Astrocyte (in vitro differentiated cells and primary cell): ENCODE data around the gene CCDC137. TPM values are rescaled to one million over a fixed set of nuclear protein-coding genes. Genes with fewer than 3 reads are reported as not detected.

ENCODE experiments used
- DNase-seq: peaks from one replicate; pipeline ENCODE4 v3.0.0-alpha.2; 2010; ENCODE audit warnings: low read depth
- FAIRE-seq: peaks from 2 replicates; lab custom pipeline; 2011; peaks lifted over from hg19 to GRCh38; lab: Jason Lieb, UNC
- H2AFZ ChIP-seq: 2 replicates; pipeline ENCODE4 v1.6.0; 2012; ENCODE audit warnings: low read depth, low read length, inconsistent platforms
- H3K27ac ChIP-seq: 2 replicates; pipeline ENCODE4 v1.5.1; 2011; ENCODE audit warnings: low read depth, low read length, inconsistent platforms
- H3K27me3 ChIP-seq: 2 replicates; pipeline ENCODE4 v1.6.0; 2011; ENCODE audit warnings: low read length, inconsistent platforms; ENCODE audit not compliant: insufficient read depth
- H3K36me3 ChIP-seq: 2 replicates; pipeline ENCODE4 v1.5.1; 2011; ENCODE audit warnings: low read length, inconsistent platforms; ENCODE audit not compliant: insufficient read depth
- H3K4me1 ChIP-seq: 2 replicates; pipeline ENCODE4 v1.5.1; 2011; ENCODE audit warnings: low read length, inconsistent platforms; ENCODE audit not compliant: insufficient read depth
- H3K4me2 ChIP-seq: 2 replicates; pipeline ENCODE4 v1.6.0; 2012; ENCODE audit warnings: low read length, inconsistent platforms
- H3K4me3 ChIP-seq: 2 replicates; pipeline ENCODE4 v1.5.1; 2011; ENCODE audit warnings: low read depth, mild to moderate bottlenecking, low read length, inconsistent platforms; ENCODE audit not compliant: insufficient read depth
- H3K79me2 ChIP-seq: 2 replicates; pipeline ENCODE4 v1.6.0; 2012; ENCODE audit warnings: mild to moderate bottlenecking, low read length, inconsistent platforms; ENCODE audit not compliant: insufficient read depth
- H3K9ac ChIP-seq: 2 replicates; pipeline ENCODE4 v1.6.0; 2012; ENCODE audit warnings: mild to moderate bottlenecking, low read length, inconsistent platforms
- H3K9me3 ChIP-seq: 2 replicates; pipeline ENCODE4 v1.5.1; 2012; ENCODE audit warnings: low read depth, mild to moderate bottlenecking, low read length, inconsistent platforms; ENCODE audit not compliant: insufficient read depth
- H4K20me1 ChIP-seq: 2 replicates; pipeline ENCODE4 v1.6.0; 2012; ENCODE audit warnings: low read length, inconsistent platforms; ENCODE audit not compliant: insufficient read depth
- H3K27ac Mint-ChIP-seq: one replicate; pipeline ENCODE4 v1.8.0; 2021; ENCODE audit warnings: mild to moderate bottlenecking, mixed read lengths; ENCODE audit not compliant: unreplicated experiment
- H3K27me3 Mint-ChIP-seq: one replicate; pipeline ENCODE4 v1.8.0; 2021; ENCODE audit warnings: low read depth, mixed read lengths; ENCODE audit not compliant: unreplicated experiment
- H3K36me3 Mint-ChIP-seq: one replicate; pipeline ENCODE4 v1.8.0; 2021; ENCODE audit warnings: low read depth, mixed read lengths; ENCODE audit not compliant: unreplicated experiment
- H3K4me1 Mint-ChIP-seq: one replicate; pipeline ENCODE4 v1.8.0; 2021; ENCODE audit warnings: low read depth, mixed read lengths; ENCODE audit not compliant: unreplicated experiment
- H3K4me3 Mint-ChIP-seq: one replicate; pipeline ENCODE4 v1.8.0; 2021; ENCODE audit warnings: mild to moderate bottlenecking, moderate library complexity, mixed read lengths; ENCODE audit not compliant: unreplicated experiment
- H3K9me3 Mint-ChIP-seq: one replicate; pipeline ENCODE4 v1.8.0; 2021; ENCODE audit warnings: mild to moderate bottlenecking, mixed read lengths; ENCODE audit not compliant: unreplicated experiment
- CTCF ChIP-seq: IDR thresholded peaks from 2 replicates; pipeline ENCODE4 v1.5.1; 2011; ENCODE audit warnings: low read depth, mild to moderate bottlenecking, inconsistent platforms, low read length, moderate library complexity; ENCODE audit not compliant: insufficient read depth
- EZH2 ChIP-seq: IDR thresholded peaks from 2 replicates; pipeline ENCODE4 v1.6.1; 2012; ENCODE audit warnings: mild to moderate bottlenecking, low read length, inconsistent platforms; ENCODE audit not compliant: insufficient read depth
- total RNA-seq: library from RNA; stranded (reverse); gene quantifications from 2 replicates; pipeline ENCODE4 v1.2.1, GENCODE V29; 2021

The CCDC137 gene
- total RNA-seq, 1 donor from 2014 or later = 29.4 TPM

- FAIRE-seq (no peak), DNase-seq (no peak)
- H3K9ac ChIP-seq = no peak overlapping the region
- Mint-ChIP-seq H3K36me3 (peaks cover 14% of the 10 kb centered on the region), H3K9me3 (no peaks in the 10 kb centered on the region), H3K27ac (peak overlapping the region; percentile 75), H3K4me1 (no peaks in the 10 kb centered on the region), H3K4me3 (no peak overlapping the region), H3K27me3 (no peaks in the 10 kb centered on the region)
- peaks cover 27% of the 10 kb centered on the region for H3K36me3 ChIP-seq
- H3K4me3 ChIP-seq = no peak overlapping the region
- TF ChIP-seq CTCF = no peak
- no peak for TF ChIP-seq EZH2
- no peak overlapping the region for H2AFZ ChIP-seq
- no peaks in the 10 kb centered on the region for H3K27me3 ChIP-seq
- H3K27ac ChIP-seq = no peak overlapping the region
- no peaks in the 10 kb centered on the region for H3K9me3 ChIP-seq
- H3K4me1 ChIP-seq = no peaks in the 10 kb centered on the region
- peaks cover 92% of the 10 kb centered on the region for H4K20me1 ChIP-seq
- no peak overlapping the region for H3K4me2 ChIP-seq
- H3K79me2 ChIP-seq = peaks cover 95% of the 10 kb centered on the region
Observed at GRCh38 chr17:81691196-81691595, 24.7 kb downstream of the CCDC137 start.

- no peaks in the 10 kb centered on the region for H3K9me3 Mint-ChIP-seq
- Histone ChIP-seq H3K4me2 (no peak overlapping the region), H3K27ac (no peak overlapping the region), H3K79me2 (peaks cover 95% of the 10 kb centered on the region), H3K4me1 (no peaks in the 10 kb centered on the region), H4K20me1 (peaks cover 91% of the 10 kb centered on the region), H3K4me3 (no peak overlapping the region), H3K9me3 (no peaks in the 10 kb centered on the region), H3K27me3 (no peaks in the 10 kb centered on the region), H2AFZ (no peak overlapping the region), H3K9ac (no peak overlapping the region), H3K36me3 (peaks cover 23% of the 10 kb centered on the region)
- no peak for DNase-seq
- H3K27me3 Mint-ChIP-seq = no peaks in the 10 kb centered on the region
- no peak for FAIRE-seq
- peaks cover 12% of the 10 kb centered on the region for H3K36me3 Mint-ChIP-seq
- TF ChIP-seq EZH2 (no peak), CTCF (no peak)
- H3K27ac Mint-ChIP-seq = no peak overlapping the region
- H3K4me1 Mint-ChIP-seq = no peaks in the 10 kb centered on the region
- H3K4me3 Mint-ChIP-seq = peak overlapping the region; percentile 34
Observed at GRCh38 chr17:81691608-81692007, 25.1 kb downstream of the CCDC137 start.

GRCh38 chr17:81693509-81694210 is 27.1 kb downstream of the CCDC137 start:
- no peak for FAIRE-seq
- Histone ChIP-seq H3K79me2 (peaks cover 95% of the 10 kb centered on the region), H3K9me3 (no peaks in the 10 kb centered on the region), H3K4me1 (no peaks in the 10 kb centered on the region), H2AFZ (no peak overlapping the region), H4K20me1 (peaks cover 91% of the 10 kb centered on the region), H3K27me3 (no peaks in the 10 kb centered on the region), H3K9ac (no peak overlapping the region), H3K4me3 (no peak overlapping the region), H3K36me3 (peaks cover 32% of the 10 kb centered on the region), H3K4me2 (no peak overlapping the region), H3K27ac (no peak overlapping the region)
- Mint-ChIP-seq H3K4me1 (no peaks in the 10 kb centered on the region), H3K4me3 (no peak overlapping the region), H3K9me3 (no peaks in the 10 kb centered on the region), H3K36me3 (peaks cover 18% of the 10 kb centered on the region), H3K27ac (no peak overlapping the region), H3K27me3 (no peaks in the 10 kb centered on the region)
- no peak for TF ChIP-seq CTCF
- no peak for TF ChIP-seq EZH2
- no peak for DNase-seq
